Testis (tissue), 2 donors: Measurements from ENCODE around the gene SLC38A2.

Source experiments
- CTCF ChIP-seq, 3 experiments: fragments of 450-650 bp in 2 of 3; fragments of 200-600 bp in 1 of 3; sonication (generic) in 1 of 3; IDR thresholded peaks; one replicate each; pipeline ENCODE4 v1.5.1; 2016 to 2019; ENCODE audit warnings: antibody characterized with exemption in 3 of 3, mild to moderate bottlenecking in 2 of 3, moderate library complexity in 1 of 3
- POLR2A ChIP-seq: fragments of 450-650 bp; IDR thresholded peaks from one replicate; pipeline ENCODE4 v1.6.1; 2017; ENCODE audit warnings: antibody characterized with exemption, mild to moderate bottlenecking, moderate library complexity

GRCh38 chr12:46410495-46410894 is 37.9 kb upstream of the SLC38A2 start:
- TF ChIP-seq CTCF (IDR thresholded peaks at IDR 0.05) (no peak), POLR2A (no peak)
